HG03457 (cell line): Measurements from ENCODE around the gene AGTRAP.
A peak's percentile ranks its signal among the peaks of the same experiment; 100 is the strongest.

Experiments
- ATAC-seq: cut with Tn5 transposase; IDR thresholded peaks from one replicate; pipeline ENCODE4 v1.9.1; 2021; ENCODE audit warnings: moderate number of reproducible peaks; ENCODE audit not compliant: unreplicated experiment

The AGTRAP gene

GRCh38 chr1:11735854-11736745 lies at the start of gene AGTRAP:
Gene AGTRAP (plus strand): TSS chr1:11736136. CDS start chr1:11736209, 73 bp downstream.
- ATAC-seq, result peak; percentile 55

- ATAC-seq, result no peak
Observed at GRCh38 chr1:11688506-11688905, 47.4 kb upstream of the AGTRAP start.

- ATAC-seq, result no peak
Observed at GRCh38 chr1:11690397-11691301, 45.3 kb upstream of the AGTRAP start.

- ATAC-seq, result no peak
Observed at GRCh38 chr1:11691302-11691914, 44.5 kb upstream of the AGTRAP start, which contains the start of gene DRAXIN. Gene DRAXIN (plus strand): TSS chr1:11691710. CDS start chr1:11706259, 14,549 bp downstream.

GRCh38 chr1:11691928-11692711 lies 43.8 kb upstream of the AGTRAP start:
- no peak for ATAC-seq

GRCh38 chr1:11693024-11693590 lies 42.8 kb upstream of the AGTRAP start:
- no peak for ATAC-seq

- no peak for ATAC-seq
Observed at GRCh38 chr1:11693917-11694316, 42.0 kb upstream of the AGTRAP start.

- no peak for ATAC-seq
Observed at GRCh38 chr1:11695861-11696260, 40.1 kb upstream of the AGTRAP start.

GRCh38 chr1:11697188-11697892 lies 38.6 kb upstream of the AGTRAP start:
- no peak for ATAC-seq

- no peak for ATAC-seq
Observed at GRCh38 chr1:11697893-11698210, 38.1 kb upstream of the AGTRAP start.

GRCh38 chr1:11700601-11701467 lies 35.1 kb upstream of the AGTRAP start:
- no peak for ATAC-seq

GRCh38 chr1:11701551-11701961 lies 34.4 kb upstream of the AGTRAP start:
- no peak for ATAC-seq

GRCh38 chr1:11701981-11702803 lies 33.7 kb upstream of the AGTRAP start:
- no peak for ATAC-seq

GRCh38 chr1:11703357-11704193 lies 32.4 kb upstream of the AGTRAP start:
- ATAC-seq, result no peak

GRCh38 chr1:11704194-11704529 lies 31.8 kb upstream of the AGTRAP start:
- ATAC-seq, result no peak

GRCh38 chr1:11704691-11705475 lies 31.1 kb upstream of the AGTRAP start:
- no peak for ATAC-seq
